Measurements from ENCODE around the gene UNC93A.
"Not testable (repeated sequence)": the region's sequence is repeated elsewhere in the genome, so short reads cannot be mapped to it uniquely, and the experiment has no call there.

The UNC93A gene

GRCh38 chr6:167275001-167275400 is 16.1 kb upstream of the UNC93A start:
- peaks cover 21% of the 10 kb centered on the region for H3K4me1 ChIP-seq (ENCODE audit: control insufficient read depth, insufficient read depth, low read length)
- no peak overlapping the region for H3K4me3 ChIP-seq (ENCODE audit: low read length)
- no peaks in the 10 kb centered on the region for H3K36me3 ChIP-seq (ENCODE audit: control insufficient read depth, insufficient read depth, low read length)
- H3K9ac ChIP-seq (ENCODE audit: low read length) = no peak overlapping the region
- H3K27me3 ChIP-seq (ENCODE audit: control insufficient read depth, insufficient read depth, low read length) = peaks cover 11% of the 10 kb centered on the region
- no peaks in the 10 kb centered on the region for H3K9me3 ChIP-seq (ENCODE audit: control insufficient read depth, low read length)

GRCh38 chr6:167275436-167275835 is 15.7 kb upstream of the UNC93A start:
- peaks cover 22% of the 10 kb centered on the region for H3K4me1 ChIP-seq (ENCODE audit: control insufficient read depth, insufficient read depth, low read length)
- no peak overlapping the region for H3K4me3 ChIP-seq (ENCODE audit: low read length)
- H3K27me3 ChIP-seq (ENCODE audit: control insufficient read depth, insufficient read depth, low read length) = peaks cover 11% of the 10 kb centered on the region
- H3K36me3 ChIP-seq (ENCODE audit: control insufficient read depth, insufficient read depth, low read length) = no peaks in the 10 kb centered on the region
- H3K9ac ChIP-seq (ENCODE audit: low read length) = no peak overlapping the region
- H3K9me3 ChIP-seq (ENCODE audit: control insufficient read depth, low read length) = no peaks in the 10 kb centered on the region

GRCh38 chr6:167276772-167277533 is 14.2 kb upstream of the UNC93A start:
- H3K27me3 ChIP-seq (ENCODE audit: control insufficient read depth, insufficient read depth, low read length) = peaks cover 11% of the 10 kb centered on the region
- no peaks in the 10 kb centered on the region for H3K9me3 ChIP-seq (ENCODE audit: control insufficient read depth, low read length)
- H3K9ac ChIP-seq (ENCODE audit: low read length) = no peak overlapping the region
- H3K36me3 ChIP-seq (ENCODE audit: control insufficient read depth, insufficient read depth, low read length) = no peaks in the 10 kb centered on the region
- peaks cover 14% of the 10 kb centered on the region for H3K4me1 ChIP-seq (ENCODE audit: control insufficient read depth, insufficient read depth, low read length)
- H3K4me3 ChIP-seq (ENCODE audit: low read length) = no peak overlapping the region

- not testable (repeated sequence) for H3K9me3 ChIP-seq (ENCODE audit: control insufficient read depth, low read length); H3K36me3 ChIP-seq (ENCODE audit: control insufficient read depth, insufficient read depth, low read length); H3K4me1 ChIP-seq (ENCODE audit: control insufficient read depth, insufficient read depth, low read length); H3K9ac ChIP-seq (ENCODE audit: low read length); H3K4me3 ChIP-seq (ENCODE audit: low read length)
- H3K27me3 ChIP-seq (ENCODE audit: control insufficient read depth, insufficient read depth, low read length) = peaks cover 11% of the 10 kb centered on the region
These were observed 12.8 kb upstream of the UNC93A start for GRCh38 chr6:167278173-167278940.

- peaks cover 5% of the 10 kb centered on the region for H3K4me1 ChIP-seq (ENCODE audit: control insufficient read depth, insufficient read depth, low read length)
These were observed 11.2 kb upstream of the UNC93A start for GRCh38 chr6:167279766-167280446.

GRCh38 chr6:167280466-167280865 is 10.6 kb upstream of the UNC93A start:
- not testable (repeated sequence) for H3K9ac ChIP-seq (ENCODE audit: low read length); H3K36me3 ChIP-seq (ENCODE audit: control insufficient read depth, insufficient read depth, low read length); H3K4me3 ChIP-seq (ENCODE audit: low read length); H3K4me1 ChIP-seq (ENCODE audit: control insufficient read depth, insufficient read depth, low read length); H3K9me3 ChIP-seq (ENCODE audit: control insufficient read depth, low read length)
- peaks cover 11% of the 10 kb centered on the region for H3K27me3 ChIP-seq (ENCODE audit: control insufficient read depth, insufficient read depth, low read length)

More at GRCh38 chr6:167279766-167280446, 11.2 kb upstream of the UNC93A start:
- Histone ChIP-seq H3K9ac (ENCODE audit: low read length) (no peak overlapping the region), H3K4me3 (ENCODE audit: low read length) (no peak overlapping the region), H3K9me3 (ENCODE audit: control insufficient read depth, low read length) (no peaks in the 10 kb centered on the region), H3K27me3 (ENCODE audit: control insufficient read depth, insufficient read depth, low read length) (peaks cover 11% of the 10 kb centered on the region), H3K36me3 (ENCODE audit: control insufficient read depth, insufficient read depth, low read length) (no peaks in the 10 kb centered on the region)

- no peak overlapping the region for H3K4me3 ChIP-seq (ENCODE audit: low read length)
- H3K36me3 ChIP-seq (ENCODE audit: control insufficient read depth, insufficient read depth, low read length) = no peaks in the 10 kb centered on the region
- H3K9me3 ChIP-seq (ENCODE audit: control insufficient read depth, low read length) = no peaks in the 10 kb centered on the region
- peaks cover 6% of the 10 kb centered on the region for H3K27me3 ChIP-seq (ENCODE audit: control insufficient read depth, insufficient read depth, low read length)
- H3K9ac ChIP-seq (ENCODE audit: low read length) = no peak overlapping the region
- H3K4me1 ChIP-seq (ENCODE audit: control insufficient read depth, insufficient read depth, low read length) = peaks cover 4% of the 10 kb centered on the region
These were observed 8.9 kb upstream of the UNC93A start for GRCh38 chr6:167282165-167282564.

GRCh38 chr6:167284565-167284964 is 6.5 kb upstream of the UNC93A start:
- not testable (repeated sequence) for H3K36me3 ChIP-seq (ENCODE audit: control insufficient read depth, insufficient read depth, low read length); H3K4me1 ChIP-seq (ENCODE audit: control insufficient read depth, insufficient read depth, low read length); H3K27me3 ChIP-seq (ENCODE audit: control insufficient read depth, insufficient read depth, low read length); H3K9ac ChIP-seq (ENCODE audit: low read length); H3K4me3 ChIP-seq (ENCODE audit: low read length); H3K9me3 ChIP-seq (ENCODE audit: control insufficient read depth, low read length)

GRCh38 chr6:167285077-167285770 is 5.9 kb upstream of the UNC93A start:
- no peaks in the 10 kb centered on the region for H3K27me3 ChIP-seq (ENCODE audit: control insufficient read depth, insufficient read depth, low read length)
- H3K4me3 ChIP-seq (ENCODE audit: low read length) = no peak overlapping the region
- H3K4me1 ChIP-seq (ENCODE audit: control insufficient read depth, insufficient read depth, low read length) = peaks cover 4% of the 10 kb centered on the region
- no peaks in the 10 kb centered on the region for H3K36me3 ChIP-seq (ENCODE audit: control insufficient read depth, insufficient read depth, low read length)
- no peak overlapping the region for H3K9ac ChIP-seq (ENCODE audit: low read length)
- H3K9me3 ChIP-seq (ENCODE audit: control insufficient read depth, low read length) = no peaks in the 10 kb centered on the region

- no peaks in the 10 kb centered on the region for H3K4me1 ChIP-seq (ENCODE audit: control insufficient read depth, insufficient read depth, low read length)
- no peak overlapping the region for H3K4me3 ChIP-seq (ENCODE audit: low read length)
- no peaks in the 10 kb centered on the region for H3K9me3 ChIP-seq (ENCODE audit: control insufficient read depth, low read length)
- H3K9ac ChIP-seq (ENCODE audit: low read length) = no peak overlapping the region
- H3K27me3 ChIP-seq (ENCODE audit: control insufficient read depth, insufficient read depth, low read length) = no peaks in the 10 kb centered on the region
- no peaks in the 10 kb centered on the region for H3K36me3 ChIP-seq (ENCODE audit: control insufficient read depth, insufficient read depth, low read length)
These were observed 3.5 kb upstream of the UNC93A start for GRCh38 chr6:167287513-167288048.

- H3K36me3 ChIP-seq (ENCODE audit: control insufficient read depth, insufficient read depth, low read length); H3K27me3 ChIP-seq (ENCODE audit: control insufficient read depth, insufficient read depth, low read length); H3K4me1 ChIP-seq (ENCODE audit: control insufficient read depth, insufficient read depth, low read length); H3K4me3 ChIP-seq (ENCODE audit: low read length); H3K9ac ChIP-seq (ENCODE audit: low read length); H3K9me3 ChIP-seq (ENCODE audit: control insufficient read depth, low read length): not testable (repeated sequence)
These were observed 2.4 kb upstream of the UNC93A start for GRCh38 chr6:167288591-167289225.
